ENCODE data around the gene SRI. TPM values are rescaled to one million over a fixed set of nuclear protein-coding genes. Genes with fewer than 3 reads are reported as not detected.

SRI gene
- polyA plus RNA-seq, 1 of the 3 experiments (the other 2 are of a cell fraction), result 197 TPM

GRCh38 chr7:88230646-88231045, 10.8 kb upstream of the SRI start:
- H3K4me1 ChIP-seq (ENCODE audit: control insufficient read depth in 1 of 2, insufficient read depth in 2 of 2, low read depth in 1 of 2, low read length in 1 of 2), result 0 out of 4 replicates have a peak, but pooled peaks cover 0 to 7% of the 10 kb centered on the region in 2 experiments
- H3K4me2 ChIP-seq, result no peak overlapping the region
- H3K9me2 ChIP-seq, result no peaks in the 10 kb centered on the region
- no peak overlapping the region for H3K9ac ChIP-seq
- no peak overlapping the region for H3K27ac ChIP-seq (ENCODE audit: low read depth in 2 of 2, low read length in 1 of 2)
- no peaks in the 10 kb centered on the region for H3F3A ChIP-seq (replicated peaks; ENCODE audit: insufficient read depth)
- H2AFZ ChIP-seq (ENCODE audit: low read depth), result no peak overlapping the region
- H3K9me3 ChIP-seq, result no peaks in the 10 kb centered on the region
- CTCF ChIA-PET, result no interaction called here
- H4K20me1 ChIP-seq (ENCODE audit: insufficient read depth), result no peaks in the 10 kb centered on the region
- 47% methylated on average over 5 of the region's 5 CpGs for WGBS (ENCODE audit: low lambda C conversion rate)
- POLR2A ChIA-PET, result no interaction called here
- no peak overlapping the region for H3K4me3 ChIP-seq (ENCODE audit: low read depth in 2 of 2, low read length in 1 of 2)
- TF ChIP-seq TCF12 (IDR thresholded peaks at IDR 0.05) (no peak), CHD2 (IDR thresholded peaks at IDR 0.05; ENCODE audit: low read length, partially characterized antibody) (no peak), NFIC (IDR thresholded peaks at IDR 0.05; ENCODE audit: borderline replicate concordance) (no peak), TEAD4 (IDR thresholded peaks at IDR 0.05; ENCODE audit: borderline replicate concordance, insufficient read depth) (no peak), MXI1 (IDR thresholded peaks at IDR 0.05; ENCODE audit: low read depth, low read length) (no peak), USF1 (IDR thresholded peaks at IDR 0.05; ENCODE audit: borderline replicate concordance, low read depth) (no peak), EZH2phosphoT487 (IDR thresholded peaks at IDR 0.05; ENCODE audit: borderline replicate concordance, low read depth) (no peak), GABPA (IDR thresholded peaks at IDR 0.05; ENCODE audit: low read depth) (no peak), EP300 (IDR thresholded peaks at IDR 0.05; ENCODE audit: borderline replicate concordance in 1 of 2, low read depth in 1 of 2, low read length in 1 of 2) (no peak), FOXM1 (IDR thresholded peaks at IDR 0.05; ENCODE audit: low read depth) (no peak), ZBTB33 (IDR thresholded peaks at IDR 0.05; ENCODE audit: borderline replicate concordance, low read depth) (no peak), JUND (IDR thresholded peaks at IDR 0.05) (no peak), TAF1 (IDR thresholded peaks at IDR 0.05; ENCODE audit: borderline replicate concordance, low read depth, low read length) (no peak)
- no peaks in the 10 kb centered on the region for H3K79me2 ChIP-seq (ENCODE audit: insufficient read depth)
- H3K36me3 ChIP-seq (replicated peaks in 1 of 2; ENCODE audit: control insufficient read depth in 1 of 2, insufficient read depth in 2 of 2, low read length in 1 of 2), result no peaks in the 10 kb centered on the region
- DNase-seq, result no peak
- H3K27me3 ChIP-seq (ENCODE audit: insufficient read depth), result no peaks in the 10 kb centered on the region; the same call in 1 of the 2 replicates

GRCh38 chr7:88229302-88229995, 9.6 kb upstream of the SRI start:
- TF ChIP-seq TAF1 (IDR thresholded peaks at IDR 0.05; ENCODE audit: borderline replicate concordance, low read depth, low read length) (no peak), MEF2A (IDR thresholded peaks at IDR 0.05; ENCODE audit: borderline replicate concordance, low read depth) (no peak), RAD21 (IDR thresholded peaks at IDR 0.05; ENCODE audit: low read length) (no peak), NRF1 (IDR thresholded peaks at IDR 0.05; ENCODE audit: low read depth, low read length) (no peak), FOXJ3 (CRISPR knock-in tag; IDR thresholded peaks at IDR 0.05) (no peak), EZH2phosphoT487 (IDR thresholded peaks at IDR 0.05; ENCODE audit: borderline replicate concordance, low read depth) (no peak), CTCF (IDR thresholded peaks at IDR 0.05) (no peak), CHD2 (IDR thresholded peaks at IDR 0.05; ENCODE audit: low read length, partially characterized antibody) (no peak), POLR2AphosphoS5 (IDR thresholded peaks at IDR 0.05; ENCODE audit: low read depth, low read length) (no peak), TEAD4 (IDR thresholded peaks at IDR 0.05; ENCODE audit: borderline replicate concordance, insufficient read depth) (no peak), SIN3A (IDR thresholded peaks at IDR 0.05; ENCODE audit: borderline replicate concordance, low read depth, low read length) (no peak), SMC3 (IDR thresholded peaks at IDR 0.05; ENCODE audit: low read depth, low read length) (no peak)

More at GRCh38 chr7:88229302-88229995, 9.6 kb upstream of the SRI start:
- Histone ChIP-seq H2AFZ (ENCODE audit: low read depth) (no peak overlapping the region), H3K79me2 (ENCODE audit: insufficient read depth) (no peaks in the 10 kb centered on the region), H3F3A (replicated peaks; ENCODE audit: insufficient read depth) (peaks cover 5% of the 10 kb centered on the region), H3K27me3 (ENCODE audit: insufficient read depth) (no peaks in the 10 kb centered on the region; the same call in 1 of the 2 replicates), H3K36me3 (replicated peaks in 1 of 2; ENCODE audit: control insufficient read depth in 1 of 2, insufficient read depth in 2 of 2, low read length in 1 of 2) (no peaks in the 10 kb centered on the region), H3K4me2 (no peak overlapping the region), H4K20me1 (ENCODE audit: insufficient read depth) (no peaks in the 10 kb centered on the region), H3K27ac (ENCODE audit: low read depth in 2 of 2, low read length in 1 of 2) (no peak overlapping the region), H3K4me3 (ENCODE audit: low read depth in 2 of 2, low read length in 1 of 2) (no peak overlapping the region), H3K9me2 (no peaks in the 10 kb centered on the region), H3K9ac (no peak overlapping the region), H3K9me3 (no peaks in the 10 kb centered on the region), H3K4me1 (ENCODE audit: control insufficient read depth in 1 of 2, insufficient read depth in 2 of 2, low read depth in 1 of 2, low read length in 1 of 2) (0 out of 4 replicates have a peak, but pooled peaks cover 0 to 7% of the 10 kb centered on the region in 2 experiments)
- ChIA-PET CTCF (interaction anchor here (1.1 to 2.1 kb wide), 3 partner anchors 9 to 130 kb away, joined by 3 to 10 read pairs (median 7); partner anchors contain the start of gene SRI), POLR2A (interaction anchor here (0.7 kb wide), 1 partner anchor 9 kb away, joined by 3 read pairs; the partner anchor contains the start of gene SRI)
- DNase-seq, result no peak
- 92% methylated on average over 4 of the region's 4 CpGs for WGBS (ENCODE audit: low lambda C conversion rate)

All from SK-N-SH (cell line).